ENCODE measurements around the gene NOS1. TPM values are rescaled to one million over a fixed set of nuclear protein-coding genes. Genes with fewer than 3 reads are reported as not detected.
"Not testable (repeated sequence)": the region's sequence is repeated elsewhere in the genome, so short reads cannot be mapped to it uniquely, and the experiment has no call there.

Gene NOS1
- total RNA-seq, 1 donor from 2014 or later = 0.15 TPM

DNA sequence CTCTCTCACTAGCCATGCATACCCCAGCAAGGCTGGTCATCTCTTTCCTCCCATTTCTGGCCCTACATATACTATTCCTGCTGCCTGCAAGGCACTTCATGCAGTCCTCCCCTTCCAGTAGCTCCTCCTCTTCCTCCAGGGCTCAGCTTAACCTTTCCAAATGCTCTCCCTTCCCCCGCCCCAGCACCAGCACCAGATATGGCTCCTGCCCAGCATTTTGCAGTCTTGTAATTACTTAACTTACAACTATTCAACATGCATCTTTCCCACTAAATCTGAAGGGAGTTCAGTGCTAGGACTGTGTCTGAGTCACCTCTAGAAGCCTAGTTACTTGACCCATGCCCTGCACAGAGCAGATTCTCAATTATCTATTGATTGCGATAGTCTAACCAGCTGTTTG, 169.4 kb downstream of the NOS1 start:
- intact Hi-C loops (cut with micrococcal nuclease) = no loop called here
- DNase-seq = no peak
- ATAC-seq = no peak

DNA sequence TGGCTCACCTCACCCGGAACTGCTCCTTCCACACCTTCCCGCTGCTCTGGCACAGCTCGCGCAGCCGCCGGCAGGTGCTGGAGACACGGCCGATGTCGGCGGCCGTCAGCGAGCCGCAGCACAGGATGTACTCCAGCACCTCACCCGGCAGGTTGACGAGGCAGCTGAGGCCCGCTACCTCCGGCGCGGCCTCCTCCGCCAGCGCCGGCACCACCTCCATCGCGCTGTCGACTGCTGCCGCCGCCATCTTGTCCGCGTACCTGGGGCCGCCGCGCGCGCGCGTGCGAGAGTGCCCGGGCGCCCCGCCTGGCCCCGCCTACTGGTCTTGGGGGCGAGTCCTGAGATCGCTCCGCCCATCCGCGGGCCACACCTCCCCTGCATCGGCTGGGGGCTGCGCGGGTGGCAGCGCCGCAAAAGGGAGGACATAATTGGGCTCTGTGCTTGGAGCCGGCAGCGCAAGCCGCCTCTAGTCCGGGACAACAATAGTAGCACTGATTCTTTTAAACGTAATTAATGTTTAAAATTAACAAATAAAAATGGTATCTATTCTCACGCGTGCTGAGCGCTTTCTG, 171.1 kb downstream of the NOS1 start, which contains the start of gene FBXO21:
TSS of gene FBXO21 (minus strand) at position 261 of the 572 bp plus-strand sequence. CDS start at position 247, 14 bp downstream.
- intact Hi-C loops (cut with micrococcal nuclease) = no loop called here
- DNase-seq (peak; percentile 96), ATAC-seq (peak; percentile 95)

DNA sequence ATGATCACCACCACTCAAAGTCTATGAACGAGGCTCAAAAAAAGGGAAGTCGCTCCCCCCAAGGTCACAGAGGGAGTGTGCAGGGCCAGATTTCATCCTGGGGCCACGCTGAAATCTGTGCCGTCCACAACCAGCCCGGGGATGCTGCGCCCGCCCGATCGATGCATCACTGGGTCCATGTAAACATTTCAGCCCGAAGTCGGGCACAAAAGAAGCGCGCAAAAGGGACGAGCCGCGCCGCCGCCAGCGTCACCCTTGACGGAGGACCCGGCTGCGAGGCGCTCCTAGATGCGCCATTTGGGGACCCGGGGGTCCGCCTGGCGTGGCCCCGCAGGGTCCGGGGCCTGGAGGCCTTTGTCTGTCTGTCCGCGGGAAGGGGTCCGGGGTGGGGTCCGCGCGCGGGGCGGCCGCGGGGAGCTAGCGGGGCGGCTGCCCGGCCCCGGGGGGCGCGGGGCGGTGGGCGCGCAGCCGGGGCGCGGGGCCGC, 171.7 kb downstream of the NOS1 start:
- intact Hi-C loops (cut with micrococcal nuclease) = no loop called here

DNA sequence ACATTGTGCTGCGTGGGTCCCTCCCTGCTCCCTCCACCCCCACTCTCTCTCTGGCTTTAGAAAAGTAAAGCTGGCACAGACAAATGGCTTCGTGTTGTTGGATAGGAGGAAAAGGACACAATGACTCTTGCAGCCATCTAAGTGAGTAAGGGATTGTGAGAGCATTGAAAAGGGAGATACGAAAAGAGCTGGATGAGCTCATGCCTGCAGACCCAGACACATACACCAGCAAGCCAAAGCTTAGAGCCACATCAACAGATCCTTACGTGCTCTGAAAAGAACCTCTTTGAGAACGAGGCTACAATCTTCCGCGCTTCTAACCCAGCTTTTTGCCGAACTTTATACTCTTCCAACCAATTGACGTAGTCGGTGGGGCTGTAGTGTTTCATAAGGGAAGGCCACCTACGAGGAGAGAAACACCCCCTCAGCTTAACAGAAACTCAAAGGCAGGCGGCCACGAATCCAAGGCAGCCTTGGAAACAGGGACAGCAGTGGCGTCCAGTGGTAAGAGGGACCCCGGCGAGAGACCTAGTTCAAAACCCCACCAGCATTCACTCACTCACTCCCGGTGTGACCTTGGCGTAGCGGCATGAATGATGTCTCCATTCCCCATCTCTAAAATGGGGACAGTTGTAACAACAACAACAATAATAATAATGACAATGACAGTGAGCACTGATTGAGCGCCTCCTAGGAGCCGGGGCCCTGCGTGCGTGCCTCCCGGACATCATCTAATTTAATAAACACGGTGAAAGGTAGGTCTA, 172.3 kb downstream of the NOS1 start:
- peak; percentile 64 for ATAC-seq
- no peak for DNase-seq
- intact Hi-C loops (cut with micrococcal nuclease) = no loop called here

More for the DNA sequence above, 171.7 kb downstream of the NOS1 start:
- ATAC-seq (peak; percentile 9), DNase-seq (peak; percentile 54)

DNA sequence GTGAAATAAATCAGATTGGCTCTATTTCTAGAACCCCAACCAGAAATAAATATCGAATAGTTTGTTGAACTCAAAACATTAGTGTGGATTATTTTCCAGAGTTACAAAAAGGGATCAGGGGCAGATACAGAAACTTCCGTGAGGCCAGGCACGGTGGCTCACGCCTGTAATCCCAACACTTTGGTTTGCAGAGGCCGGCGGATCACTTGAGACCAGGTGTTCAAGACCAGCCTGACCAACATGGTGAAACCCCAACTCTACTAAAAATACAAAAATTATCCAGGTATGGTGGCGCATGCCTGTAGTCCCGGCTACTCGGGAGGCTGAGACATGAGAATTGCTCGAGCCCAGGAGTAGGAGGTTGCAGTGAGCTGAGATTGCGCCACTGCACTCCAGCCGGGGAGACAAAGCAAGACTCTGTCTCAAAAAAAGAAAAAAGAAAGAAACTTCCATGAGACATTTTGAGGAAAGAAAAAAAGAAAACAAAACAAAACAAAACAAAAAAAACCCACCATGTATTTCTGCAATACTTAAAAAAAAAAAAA, 173.2 kb downstream of the NOS1 start:
- intact Hi-C loops (cut with micrococcal nuclease) = no loop called here
- no peak for DNase-seq
- no peak for ATAC-seq

DNA sequence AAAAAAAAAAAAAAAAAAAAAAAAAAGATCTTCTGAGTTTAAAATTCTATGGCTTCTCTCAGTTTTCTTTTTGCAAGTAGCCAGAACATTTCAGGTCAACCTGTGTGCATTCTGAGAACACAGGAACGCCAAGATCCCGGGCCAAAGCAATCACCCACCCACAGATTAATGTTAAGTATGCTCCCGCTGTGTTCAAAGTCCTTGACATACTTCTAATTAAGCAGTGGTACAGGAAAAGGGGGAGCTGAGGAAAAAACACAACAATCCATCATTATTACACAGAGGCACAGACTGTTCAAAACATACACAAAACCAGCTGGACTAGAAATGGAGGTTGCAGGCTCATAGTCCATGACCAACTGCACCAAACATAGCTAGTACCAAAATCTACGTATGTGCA, 174.0 kb downstream of the NOS1 start:
- ATAC-seq = no peak
- intact Hi-C loops (cut with micrococcal nuclease) = no loop called here
- DNase-seq = no peak

DNA sequence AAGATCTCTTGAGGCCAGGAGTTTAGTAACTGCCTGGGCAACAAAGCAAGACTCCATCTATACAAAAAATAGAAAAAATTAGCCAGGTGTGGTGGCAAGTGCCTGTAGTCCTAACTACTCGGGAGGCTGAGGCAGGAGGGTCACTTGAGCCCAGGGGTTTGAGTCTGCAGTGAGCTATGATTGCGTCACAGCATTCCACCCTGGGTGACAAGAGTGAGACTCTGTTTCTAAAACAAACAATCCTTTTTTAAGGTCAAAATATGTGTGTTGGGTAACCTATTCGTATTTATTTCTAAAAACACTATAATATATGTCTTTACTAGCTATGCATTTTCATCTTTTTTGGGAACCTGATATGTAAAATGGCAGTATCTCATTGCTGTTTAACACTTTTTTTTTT, 178.6 kb downstream of the NOS1 start:
- no peak for DNase-seq
- intact Hi-C loops (cut with micrococcal nuclease) = no loop called here
- no peak for ATAC-seq

DNA sequence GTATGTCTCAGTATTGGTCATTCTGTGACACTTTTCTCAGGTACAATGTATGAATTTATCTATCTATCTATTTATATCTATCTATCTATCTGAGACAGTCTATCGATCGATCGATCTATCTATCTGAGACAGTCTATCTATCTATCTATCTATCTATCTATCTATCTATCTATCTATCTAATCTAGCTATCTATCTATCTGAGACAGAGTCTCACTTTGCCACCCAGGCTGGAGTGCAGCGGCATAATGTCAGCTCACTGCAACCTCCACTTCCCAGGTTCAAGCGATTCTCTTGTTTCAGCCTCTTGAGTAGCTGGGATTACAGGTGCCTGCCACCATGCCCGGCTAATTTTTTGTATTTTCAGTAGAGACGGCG, 180.0 kb downstream of the NOS1 start:
- ATAC-seq; DNase-seq; intact Hi-C loops (cut with micrococcal nuclease): not testable (repeated sequence)

DNA sequence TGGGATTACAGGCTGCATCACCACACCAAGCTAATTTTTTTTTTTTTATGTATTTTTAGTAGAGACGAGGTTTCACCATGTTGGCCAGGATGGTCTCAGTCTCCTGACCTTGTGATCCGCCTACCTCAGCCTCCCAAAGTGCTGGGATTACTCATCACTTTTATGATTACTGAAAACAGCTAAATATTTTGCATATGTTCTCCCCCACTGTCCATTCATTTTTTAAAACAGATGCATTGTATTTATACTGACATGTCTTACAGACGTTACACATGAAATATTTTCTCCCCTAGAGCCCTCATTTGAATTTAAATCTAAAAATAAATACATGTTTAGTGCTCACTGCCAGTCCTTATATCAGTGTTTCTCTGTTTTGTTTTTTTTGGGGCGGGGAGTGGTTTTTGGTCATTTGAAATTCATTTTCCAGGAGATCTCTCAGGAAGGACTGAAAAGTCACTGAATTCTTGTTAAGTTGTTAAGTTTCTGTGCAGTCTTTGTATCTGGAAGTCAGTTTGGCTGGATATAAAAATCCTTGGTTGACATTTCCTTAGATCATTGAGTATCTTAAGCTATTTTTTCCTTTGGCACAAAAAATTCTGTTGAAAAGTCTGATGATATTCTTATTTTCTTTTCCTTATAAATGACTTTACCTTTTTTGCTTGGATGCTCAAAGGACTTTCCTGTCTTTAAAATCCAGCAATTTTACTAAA, 180.5 kb downstream of the NOS1 start:
- intact Hi-C loops (cut with micrococcal nuclease) = no loop called here
- DNase-seq = no peak

DNA sequence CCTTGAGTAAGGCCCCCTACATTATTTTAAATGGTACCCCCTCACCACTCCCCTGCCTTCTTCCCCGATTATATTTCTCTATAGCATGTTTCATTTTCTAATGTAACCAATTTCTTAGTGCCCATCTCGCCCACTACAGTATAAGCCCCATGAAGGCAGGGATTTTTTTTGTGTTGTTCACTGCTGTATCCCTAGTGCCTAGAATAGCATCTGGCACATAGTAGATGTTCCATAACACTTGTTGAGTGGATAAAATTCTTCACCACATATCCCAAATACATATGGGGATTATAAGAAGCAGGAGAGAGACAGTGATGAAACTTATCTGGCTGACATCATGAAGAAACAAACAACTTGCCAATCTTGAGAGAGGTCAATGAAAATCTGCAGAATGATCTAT, 182.7 kb downstream of the NOS1 start:
- DNase-seq (no peak), ATAC-seq (peak; percentile 44)
- intact Hi-C loops (cut with micrococcal nuclease) = no loop called here

More for the DNA sequence above, 180.5 kb downstream of the NOS1 start:
- ATAC-seq = no peak

DNA sequence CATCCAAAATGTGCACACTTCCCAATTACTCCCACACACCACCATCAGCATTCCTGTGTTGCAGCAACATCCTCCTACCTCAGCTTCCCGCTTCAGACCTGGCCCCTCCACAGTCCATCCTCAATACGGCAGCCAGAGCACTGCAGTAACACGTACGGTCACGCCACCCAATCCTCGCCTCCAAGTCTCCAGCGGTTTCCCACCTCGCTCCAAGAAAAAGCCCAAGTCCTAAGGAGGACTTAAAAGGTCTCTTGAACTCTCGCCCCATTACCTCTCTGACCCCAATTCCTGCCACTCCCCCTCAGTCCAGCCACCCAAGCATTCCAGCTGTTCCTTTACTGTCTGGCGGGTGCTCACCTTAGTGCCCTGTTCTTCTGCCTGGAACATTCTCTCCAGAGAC, 183.1 kb downstream of the NOS1 start:
- intact Hi-C loops (cut with micrococcal nuclease) = no loop called here
- ATAC-seq = no peak
- DNase-seq = no peak

DNA sequence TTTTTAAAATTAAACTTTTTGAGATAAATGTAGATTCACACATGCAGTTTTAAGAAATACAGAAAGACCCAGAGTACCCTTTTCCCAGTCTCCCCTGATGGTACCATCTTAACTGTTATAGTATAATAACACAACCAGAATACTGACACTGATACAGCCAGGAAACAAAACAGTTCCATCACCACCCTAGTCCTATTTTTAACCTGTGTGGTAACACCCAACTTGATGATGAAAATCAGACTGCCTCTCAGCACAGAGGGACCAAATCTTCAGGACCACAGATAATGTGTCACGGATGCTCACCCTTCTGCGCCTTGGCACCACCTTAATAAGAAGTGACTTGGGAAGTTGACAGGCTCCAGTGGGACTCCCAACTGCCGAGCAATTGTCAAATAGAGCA, 189.3 kb downstream of the NOS1 start:
- DNase-seq = no peak
- peak; percentile 59 for ATAC-seq
- intact Hi-C loops (cut with micrococcal nuclease) = no loop called here

DNA sequence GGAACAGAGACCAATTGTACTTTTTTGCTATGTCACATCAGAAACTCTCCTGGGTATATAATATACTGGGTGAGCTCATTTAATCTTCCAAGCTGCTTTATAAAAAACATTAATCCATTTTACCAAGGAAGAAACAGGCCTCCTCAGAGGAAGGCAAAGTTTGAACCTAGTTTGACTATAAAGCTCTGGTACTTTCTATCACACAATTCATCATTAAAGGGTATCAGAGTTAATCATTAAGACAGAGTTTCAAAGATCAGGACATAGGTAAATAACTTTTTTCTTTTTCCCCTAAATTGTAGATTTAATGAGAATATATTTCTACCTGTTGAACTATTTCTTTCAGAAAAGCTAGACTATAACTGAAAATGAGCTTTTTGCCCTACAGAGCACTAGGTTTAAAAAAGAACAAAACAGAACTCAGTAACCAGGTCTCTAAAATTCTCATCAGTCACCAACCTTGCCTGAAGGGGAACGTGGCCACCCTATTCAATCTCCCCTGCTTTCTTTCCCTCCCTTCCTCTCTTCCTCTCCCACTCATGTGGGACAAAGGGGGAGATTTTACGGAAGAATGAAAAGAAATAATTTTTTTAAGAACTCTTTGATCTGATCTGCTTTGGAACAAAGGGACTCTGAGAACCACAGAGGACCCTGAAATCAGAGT, 189.8 kb downstream of the NOS1 start:
- no peak for ATAC-seq
- intact Hi-C loops (cut with micrococcal nuclease) = no loop called here
- DNase-seq = no peak

DNA sequence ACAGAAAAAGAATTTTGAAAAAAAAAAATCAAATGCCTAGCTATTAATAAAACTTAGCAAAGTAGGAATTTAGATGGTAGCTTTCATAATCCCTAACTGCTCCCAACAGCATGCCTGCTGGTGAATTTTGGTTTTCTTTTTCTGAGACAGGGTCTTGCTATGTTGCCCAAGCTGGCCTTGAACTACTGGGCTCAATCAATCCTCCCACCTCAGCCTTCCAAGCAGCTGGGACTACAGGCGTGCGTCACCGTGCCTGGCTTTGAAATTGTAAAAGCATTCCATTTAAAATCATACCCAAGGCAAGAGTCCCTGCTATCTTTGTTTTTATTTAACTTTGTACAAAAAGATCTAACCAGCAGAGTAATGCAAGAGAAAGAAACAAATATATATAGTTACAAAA, 191.9 kb downstream of the NOS1 start:
- intact Hi-C loops (cut with micrococcal nuclease) = no loop called here
- ATAC-seq (no peak), DNase-seq (no peak)

DNA sequence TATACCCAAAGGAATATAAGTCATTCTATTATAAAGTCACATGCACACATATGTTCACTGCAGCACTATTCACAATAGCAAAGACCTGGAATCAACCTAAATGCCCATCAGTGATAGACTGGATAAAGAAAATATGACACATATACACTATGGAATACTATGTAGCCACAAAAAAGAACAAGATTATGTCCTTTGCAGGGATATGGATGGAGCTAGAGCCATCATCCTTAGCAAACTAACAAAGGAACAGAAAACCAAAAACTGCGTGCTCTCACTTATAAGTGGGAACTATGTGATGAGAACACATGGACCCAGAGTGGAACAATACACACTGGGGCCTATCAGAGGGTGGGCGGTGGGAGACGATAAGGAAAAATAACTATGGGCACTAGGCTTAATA, 192.4 kb downstream of the NOS1 start:
- DNase-seq (no peak), ATAC-seq (no peak)
- intact Hi-C loops (cut with micrococcal nuclease) = no loop called here

DNA sequence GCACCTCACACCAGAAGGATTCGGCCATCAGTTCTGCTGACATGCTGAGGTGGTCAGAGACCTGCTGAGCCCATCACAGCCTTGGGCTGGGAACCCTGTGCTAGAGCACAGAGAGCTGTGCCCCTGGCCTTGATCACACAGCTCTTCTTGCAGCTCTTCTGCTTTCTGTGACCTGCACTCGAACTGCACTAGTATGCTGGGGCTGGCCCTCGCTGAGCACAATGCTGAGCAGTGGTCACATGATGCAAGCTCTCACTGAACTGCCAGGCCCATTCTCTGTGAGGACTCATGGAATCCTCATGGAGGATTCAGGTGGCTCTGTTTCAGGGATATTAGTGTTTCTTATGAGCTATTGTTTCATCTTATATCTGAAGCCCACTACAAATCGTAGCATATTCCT, 193.7 kb downstream of the NOS1 start:
- DNase-seq (no peak), ATAC-seq (peak; percentile 49)
- intact Hi-C loops (cut with micrococcal nuclease) = no loop called here

DNA sequence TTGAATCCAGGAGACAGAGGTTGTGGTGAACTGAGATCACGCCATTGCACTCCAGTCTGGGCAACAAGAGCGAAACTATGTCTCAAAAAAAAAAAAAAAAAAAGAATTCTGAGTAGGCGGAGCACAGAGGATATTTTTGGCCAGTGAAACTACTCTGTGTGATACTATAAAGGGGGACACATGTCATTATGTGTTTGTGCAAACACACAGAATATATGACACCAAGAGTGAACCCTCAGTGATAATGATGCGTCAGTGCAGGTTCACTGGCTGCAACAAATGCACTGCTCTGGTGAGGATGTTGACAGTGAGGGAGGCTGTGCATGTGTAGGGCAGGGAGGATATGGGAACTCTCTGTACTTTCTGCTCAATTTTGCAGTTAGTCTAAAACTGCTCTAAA, 195.3 kb downstream of the NOS1 start:
- peak; percentile 13 for ATAC-seq

DNA sequence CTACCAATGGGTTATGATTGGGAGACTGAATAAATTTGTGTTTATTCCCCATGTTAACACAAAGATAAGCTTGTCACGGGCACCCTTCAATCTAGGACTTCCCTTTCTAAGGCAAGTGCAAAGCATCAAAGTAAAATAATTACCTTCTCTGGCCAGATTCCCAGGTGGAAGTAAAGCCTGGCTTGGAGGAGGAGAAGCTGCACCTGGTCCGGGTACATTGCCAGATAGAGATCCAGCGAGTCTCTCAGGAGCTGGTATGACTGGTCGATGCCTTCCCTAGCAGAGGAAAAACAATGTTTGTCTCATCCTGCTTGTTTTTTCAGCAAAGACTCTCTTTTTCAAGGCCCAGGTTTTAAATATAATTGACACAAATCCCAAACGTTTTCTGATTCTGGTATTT, 196.1 kb downstream of the NOS1 start:
- DNase-seq (no peak), ATAC-seq (no peak)
- intact Hi-C loops (cut with micrococcal nuclease) = no loop called here

More for the DNA sequence above, 195.3 kb downstream of the NOS1 start:
- DNase-seq = no peak
- intact Hi-C loops (cut with micrococcal nuclease) = no loop called here

DNA sequence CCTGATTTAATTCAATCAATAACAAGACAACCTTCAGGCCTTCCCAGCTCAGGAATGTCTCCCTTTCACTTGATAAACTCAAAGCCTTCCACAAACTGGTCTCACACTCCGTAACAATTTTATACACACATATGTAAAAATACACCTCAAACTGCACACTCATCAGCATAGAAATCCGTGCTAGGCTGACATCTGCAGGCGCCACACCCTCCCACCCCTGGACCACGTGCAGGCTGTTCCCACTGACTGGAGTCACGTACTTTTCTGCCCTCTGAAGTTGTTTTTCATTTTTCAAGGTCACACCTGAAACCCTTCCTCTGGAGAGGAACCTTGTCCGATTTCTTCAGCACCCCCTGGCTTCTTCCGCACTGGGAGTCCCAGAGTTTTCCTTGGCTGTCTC, 198.8 kb downstream of the NOS1 start:
- no peak for DNase-seq
- intact Hi-C loops (cut with micrococcal nuclease) = no loop called here
- no peak for ATAC-seq

DNA sequence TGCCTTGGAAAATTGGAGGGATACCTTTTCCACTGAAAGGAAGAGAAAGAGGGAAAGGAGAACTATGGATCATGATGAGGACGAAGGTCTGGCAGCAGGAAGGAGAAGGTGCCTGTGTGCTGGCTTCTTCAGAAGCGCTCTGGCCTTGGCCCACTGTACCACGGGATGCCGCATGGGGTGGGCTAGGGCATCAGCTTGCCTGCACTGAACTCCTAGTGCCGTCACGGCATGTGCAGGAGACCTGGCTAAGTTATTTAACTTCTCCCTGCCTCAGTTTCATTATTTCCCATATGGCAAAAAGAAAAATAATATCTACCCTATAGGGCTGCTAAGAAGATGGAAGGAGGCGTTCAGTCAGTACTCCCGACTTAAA, 199.3 kb downstream of the NOS1 start:
- no peak for DNase-seq
- intact Hi-C loops (cut with micrococcal nuclease) = no loop called here
- ATAC-seq = no peak
